Spleen (tissue), 11 donors: ENCODE results near the gene WNT9A. TPM values are rescaled to one million over a fixed set of nuclear protein-coding genes. Genes with fewer than 3 reads are reported as not detected.

ENCODE experiments used
- DNase-seq: peaks from one replicate; pipeline ENCODE4 v3.0.0-alpha.2; 2020
- H3K27ac ChIP-seq, 8 donors: fragments of 200-600 bp; sonication (generic) in 7 of 8; 1 replicate in 4 of 8; 2 replicates in 4 of 8; pipeline versions ENCODE4 v1.5.0 to v1.8.0; 2016 to 2021; ENCODE audit warnings: inconsistent platforms in 4 of 8, mild to moderate bottlenecking in 4 of 8, moderate library complexity in 1 of 8
- H3K27me3 ChIP-seq, 7 donors: fragments of 200-600 bp; sonication (generic) in 6 of 7; replicated peaks in 1 of 7; 1 replicate in 4 of 7; 2 replicates in 3 of 7; pipeline versions ENCODE4 v1.5.0 to v1.8.0; 2016 to 2021; ENCODE audit warnings: inconsistent platforms in 3 of 7, mild to moderate bottlenecking in 1 of 7
- H3K36me3 ChIP-seq, 6 donors: fragments of 200-600 bp; sonication (generic) in 5 of 6; 1 replicate in 4 of 6; 2 replicates in 2 of 6; pipeline versions ENCODE4 v1.5.0 to v1.8.0; 2016 to 2021; ENCODE audit warnings: inconsistent platforms in 2 of 6
- H3K4me1 ChIP-seq, 6 donors: fragments of 200-600 bp; sonication (generic) in 5 of 6; 1 replicate in 3 of 6; 2 replicates in 3 of 6; pipeline versions ENCODE4 v1.5.0 to v1.8.0; 2016 to 2021; ENCODE audit warnings: inconsistent platforms in 3 of 6
- H3K4me3 ChIP-seq, 8 donors: fragments of 200-600 bp; sonication (generic) in 7 of 8; 1 replicate in 4 of 8; 2 replicates in 4 of 8; pipeline versions ENCODE4 v1.5.0 to v1.8.0; 2016 to 2021; ENCODE audit warnings: inconsistent platforms in 4 of 8, mild to moderate bottlenecking in 4 of 8, moderate library complexity in 2 of 8
- H3K9me3 ChIP-seq, 8 donors: fragments of 200-600 bp; sonication (generic) in 7 of 8; 1 replicate in 4 of 8; 2 replicates in 4 of 8; pipeline versions ENCODE4 v1.5.0 to v1.8.0; 2016 to 2021; ENCODE audit warnings: inconsistent platforms in 4 of 8
- POLR2A ChIP-seq, 3 donors: fragments of 450-650 bp; IDR thresholded peaks; one replicate each; pipeline ENCODE4 v1.5.1; 2017; ENCODE audit warnings: antibody characterized with exemption in 3 of 3, mild to moderate bottlenecking in 1 of 3
- POLR2AphosphoS5 ChIP-seq, 3 donors: sonication (generic); formaldehyde crosslinking; IDR thresholded peaks; one replicate each; pipeline ENCODE4 v1.5.1; 2017; ENCODE audit warnings: antibody characterized with exemption in 3 of 3
- WGBS, 5 donors: extraction: QIAGEN DNeasy Blood & Tissue Kit in 3 of 5; methylation state at CpG; one replicate each; pipeline versions ENCODE4 v1.1.5 to v1.1.7; 2013 to 2018; 5-methylcytosine and 5-hydroxymethylcytosine counted together
- intact Hi-C: fragments of 100-400 bp; cut with DNase I; formaldehyde crosslinking; loops from one replicate; pipeline ENCODE4 v1.15.0; 2023; ENCODE audit warnings: low total_unique reads
- polyA plus RNA-seq, 3 donors: library from polyadenylated mRNA; stranded (reverse); fragments of 200-250 nt; gene quantifications; one replicate each; pipeline ENCODE4 v1.2.1, GENCODE V29; 2013
- total RNA-seq, 7 donors: library from RNA; depleted of rRNA in 3 of 7; stranded (reverse); fragments of >200 nt in 3 of 7; fragmentation: NEBNext Ultra II Directional in 4 of 7; extraction: Animal tissue kit (Norgen Biotek cat#: 25700) in 4 of 7; gene quantifications; one replicate each; pipeline versions ENCODE4 v1.1.0 to v1.2.1, GENCODE V29; 2016 to 2021
- TF ChIP-seq, protein P1 (sequence below), 11 experiments: fragments of 200-600 bp in 7 of 11; fragments of 450-650 bp in 4 of 11; sonication (generic) in 4 of 11; IDR thresholded peaks in 8 of 11; conservative IDR thresholded peaks in 3 of 11; 1 replicate in 7 of 11; 2 replicates in 4 of 11; pipeline versions ENCODE4 v1.4.0 to v1.8.0; 2016 to 2021; ENCODE audit warnings: antibody characterized with exemption in 11 of 11, inconsistent platforms in 4 of 11, mild to moderate bottlenecking in 1 of 11
- donor health status: healthy with polysubstance abuse.
- donor health status: DM: no; HTN: no; CAD: no; lungs with moderate emphysema.
- donor health status: DM: no; HTN: no; CAD: no.
- donor health status: Bipolar disorder and iron deficiency.
- donor health status: healthy.
- donor health status: DM: no; HTN: no; CAD: no.
- donor health status: DM: yes; HTN: yes; CAD: no.

Gene WNT9A
- total and polyA plus RNA-seq, 10 donors, result 0.08 to 3.6 (median 0.77) TPM

DNA sequence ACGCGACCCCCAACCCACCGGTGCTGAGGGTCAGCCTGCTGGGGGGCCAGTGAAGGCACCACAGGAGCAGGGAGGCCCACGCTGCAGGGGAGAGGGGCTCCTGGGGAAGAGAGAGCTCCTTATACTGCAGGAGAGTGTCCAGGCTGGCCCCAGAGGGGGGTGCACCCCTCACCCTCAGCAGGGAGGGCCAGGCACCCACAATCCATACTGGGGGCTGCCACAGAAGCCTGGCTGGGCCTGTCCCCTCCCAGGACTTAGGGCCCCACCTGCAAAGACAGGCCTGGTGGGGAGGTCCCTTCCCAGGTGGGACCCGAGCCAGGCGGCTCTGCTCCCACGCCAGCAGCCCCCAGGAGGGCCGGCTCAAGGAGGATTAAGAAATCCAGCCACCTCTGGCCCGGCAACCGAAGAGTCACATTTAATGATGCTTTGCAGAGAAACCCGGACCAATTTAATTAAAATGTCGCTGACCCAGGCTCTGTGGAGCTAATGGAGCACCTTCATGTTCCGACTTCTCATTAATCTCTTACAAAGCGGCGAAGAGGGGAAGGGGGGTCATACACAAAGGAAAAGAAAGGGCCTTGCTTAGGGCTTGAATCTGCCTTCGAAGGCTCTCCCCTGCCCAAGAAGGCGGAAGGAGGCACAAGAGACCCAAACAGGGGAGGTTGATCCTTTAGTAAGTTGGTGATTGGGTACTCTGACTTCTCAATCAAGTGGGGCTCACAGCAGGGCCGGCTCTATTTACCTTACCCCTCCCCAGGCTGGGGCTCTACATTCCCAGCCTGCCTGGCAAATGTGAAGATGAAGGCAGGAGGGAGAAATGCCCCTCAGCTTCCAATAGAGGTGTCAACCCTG is 25.0 kb downstream of the WNT9A start:
- Histone ChIP-seq H3K4me1 (peaks cover 0 to 9% (median 0%) of the 10 kb centered on the region in 6 donors), H3K9me3 (no peaks in the 10 kb centered on the region), H3K27me3 (no peaks in the 10 kb centered on the region), H3K27ac (no peak overlapping the region), H3K4me3 (no peak overlapping the region), H3K36me3 (peaks cover 0 to 8% (median 0%) of the 10 kb centered on the region in 6 donors)
- intact Hi-C loops, result no loop called here
- WGBS, 5 donors, result 80 to 91% (median 85%) methylated on average over 17 to 18 of the region's 18 CpGs
- no peak for DNase-seq
- TF ChIP-seq POLR2A (IDR thresholded peaks at IDR 0.05) (no peak), POLR2AphosphoS5 (IDR thresholded peaks at IDR 0.05) (no peak)
- TF ChIP-seq, protein P1, sequence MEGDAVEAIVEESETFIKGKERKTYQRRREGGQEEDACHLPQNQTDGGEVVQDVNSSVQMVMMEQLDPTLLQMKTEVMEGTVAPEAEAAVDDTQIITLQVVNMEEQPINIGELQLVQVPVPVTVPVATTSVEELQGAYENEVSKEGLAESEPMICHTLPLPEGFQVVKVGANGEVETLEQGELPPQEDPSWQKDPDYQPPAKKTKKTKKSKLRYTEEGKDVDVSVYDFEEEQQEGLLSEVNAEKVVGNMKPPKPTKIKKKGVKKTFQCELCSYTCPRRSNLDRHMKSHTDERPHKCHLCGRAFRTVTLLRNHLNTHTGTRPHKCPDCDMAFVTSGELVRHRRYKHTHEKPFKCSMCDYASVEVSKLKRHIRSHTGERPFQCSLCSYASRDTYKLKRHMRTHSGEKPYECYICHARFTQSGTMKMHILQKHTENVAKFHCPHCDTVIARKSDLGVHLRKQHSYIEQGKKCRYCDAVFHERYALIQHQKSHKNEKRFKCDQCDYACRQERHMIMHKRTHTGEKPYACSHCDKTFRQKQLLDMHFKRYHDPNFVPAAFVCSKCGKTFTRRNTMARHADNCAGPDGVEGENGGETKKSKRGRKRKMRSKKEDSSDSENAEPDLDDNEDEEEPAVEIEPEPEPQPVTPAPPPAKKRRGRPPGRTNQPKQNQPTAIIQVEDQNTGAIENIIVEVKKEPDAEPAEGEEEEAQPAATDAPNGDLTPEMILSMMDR (IDR thresholded peaks at IDR 0.05 in 8 of 11, conservative IDR thresholded peaks at IDR 0.05 in 3 of 11), result no peak

DNA sequence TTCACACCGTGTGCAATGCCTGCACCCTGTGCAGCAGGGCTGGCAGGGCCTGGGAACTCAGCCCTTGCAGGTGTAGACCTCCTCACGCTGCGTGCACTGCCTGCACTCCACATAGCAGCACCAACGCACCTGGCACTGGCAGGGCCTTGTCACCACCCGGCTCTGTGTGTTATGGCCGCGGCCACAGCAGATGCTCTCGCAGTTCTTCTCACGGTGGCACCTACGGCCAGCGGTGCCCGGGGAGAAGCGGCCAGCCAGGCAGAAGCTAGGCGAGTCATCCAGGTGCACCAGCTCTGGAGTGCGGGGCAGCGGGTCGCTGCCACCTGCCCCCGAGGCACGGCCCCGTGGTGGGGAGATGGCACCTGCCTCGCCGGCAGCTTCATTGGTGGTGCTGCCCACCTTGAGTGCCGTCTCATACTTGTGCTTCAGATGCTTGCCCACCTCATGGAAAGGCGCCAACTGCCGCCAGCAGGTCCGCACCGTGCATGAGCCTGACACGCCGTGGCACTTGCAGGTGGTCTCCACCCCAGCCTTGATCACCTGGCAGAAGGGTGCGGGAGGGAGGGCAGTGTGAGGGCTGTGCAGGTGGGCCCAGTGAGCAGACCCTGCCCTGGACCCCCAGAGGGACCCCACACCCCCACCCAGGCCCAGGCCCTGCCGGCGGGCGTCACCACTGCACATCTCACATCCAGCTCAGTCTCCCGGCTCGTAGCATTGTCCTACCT is 26.1 kb downstream of the WNT9A start:
- no peak for DNase-seq
- intact Hi-C loops, result no loop called here
- H3K4me3 ChIP-seq, result no peak overlapping the region
- H3K9me3 ChIP-seq, result no peaks in the 10 kb centered on the region
- TF ChIP-seq POLR2AphosphoS5 (IDR thresholded peaks at IDR 0.05) (no peak), POLR2A (IDR thresholded peaks at IDR 0.05) (no peak)
- TF ChIP-seq, protein P1 (IDR thresholded peaks at IDR 0.05 in 8 of 11, conservative IDR thresholded peaks at IDR 0.05 in 3 of 11), result no peak
- peaks cover 0 to 9% (median 0%) of the 10 kb centered on the region in 6 donors for H3K4me1 ChIP-seq
- no peak overlapping the region for H3K27ac ChIP-seq
- WGBS, 5 donors, result 90 to 95% (median 94%) methylated on average over 28 to 35 of the region's 35 CpGs
- H3K36me3 ChIP-seq, result peaks cover 0 to 8% (median 0%) of the 10 kb centered on the region in 6 donors
- no peaks in the 10 kb centered on the region for H3K27me3 ChIP-seq

DNA sequence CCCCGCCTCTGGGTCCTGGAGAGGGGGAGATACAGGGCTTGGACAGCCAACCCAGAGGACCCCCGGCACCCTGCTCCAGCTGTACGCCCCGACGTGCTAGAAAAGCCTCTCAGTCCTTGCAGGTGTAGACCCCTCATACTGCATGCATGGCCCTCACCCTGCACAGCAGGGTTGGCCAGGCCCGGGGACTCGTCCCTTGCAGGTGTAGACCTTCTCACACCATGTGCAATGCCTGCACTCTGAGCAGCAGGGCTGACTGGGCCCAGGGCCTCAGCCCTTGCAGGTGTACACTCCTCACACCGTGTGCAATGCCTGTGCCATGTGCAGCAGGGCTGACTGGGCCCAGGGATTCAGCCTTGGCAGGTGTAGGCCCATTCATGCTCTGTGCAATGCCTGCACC is 26.8 kb downstream of the WNT9A start:
- Histone ChIP-seq H3K4me3 (no peak overlapping the region), H3K27me3 (no peaks in the 10 kb centered on the region), H3K27ac (no peak overlapping the region), H3K9me3 (no peaks in the 10 kb centered on the region), H3K4me1 (peaks cover 0 to 9% (median 0%) of the 10 kb centered on the region in 6 donors), H3K36me3 (peaks cover 0 to 8% (median 0%) of the 10 kb centered on the region in 6 donors)
- no peak for DNase-seq
- WGBS, 5 donors, result 87 to 100% (median 91%) methylated on average over 1 to 8 of the region's 8 CpGs
- TF ChIP-seq, protein P1 (IDR thresholded peaks at IDR 0.05 in 8 of 11, conservative IDR thresholded peaks at IDR 0.05 in 3 of 11), result no peak
- TF ChIP-seq POLR2A (IDR thresholded peaks at IDR 0.05), result no peak
- TF ChIP-seq POLR2AphosphoS5 (IDR thresholded peaks at IDR 0.05), result no peak
- intact Hi-C loops, result no loop called here

DNA sequence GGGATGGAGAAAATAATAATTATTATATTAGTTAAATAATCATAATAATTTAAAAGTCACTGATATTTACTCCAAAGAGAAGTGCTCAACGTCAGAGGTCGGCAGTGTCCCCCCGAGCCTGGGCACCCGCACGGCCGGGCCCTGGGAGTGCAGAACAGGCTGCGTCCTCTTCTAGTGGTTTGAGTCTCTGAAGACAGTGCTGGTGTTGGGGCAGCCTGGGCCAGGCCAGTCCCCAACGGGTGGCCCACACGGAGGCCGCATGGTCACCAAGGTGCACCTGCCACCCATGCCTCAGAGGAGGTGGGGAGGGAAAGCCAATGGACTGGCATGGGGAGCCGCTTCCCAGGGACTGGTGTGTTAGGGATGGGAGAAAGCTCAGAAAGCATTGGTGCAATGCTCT is 27.3 kb downstream of the WNT9A start:
- intact Hi-C loops, result no loop called here
- Histone ChIP-seq H3K36me3 (peaks cover 0 to 8% (median 0%) of the 10 kb centered on the region in 6 donors), H3K4me3 (no peak overlapping the region), H3K9me3 (no peaks in the 10 kb centered on the region), H3K27ac (no peak overlapping the region), H3K27me3 (no peaks in the 10 kb centered on the region), H3K4me1 (peaks cover 0 to 9% (median 0%) of the 10 kb centered on the region in 6 donors)
- TF ChIP-seq, protein P1 (IDR thresholded peaks at IDR 0.05 in 8 of 11, conservative IDR thresholded peaks at IDR 0.05 in 3 of 11), result no peak
- TF ChIP-seq POLR2AphosphoS5 (IDR thresholded peaks at IDR 0.05) (no peak), POLR2A (IDR thresholded peaks at IDR 0.05) (no peak)
- WGBS, 5 donors, result 90 to 97% (median 94%) methylated on average over 8 to 11 of the region's 11 CpGs
- no peak for DNase-seq
